ENCODE results near the gene NIPAL3.
"Not testable (repeated sequence)": the region's sequence is repeated elsewhere in the genome, so short reads cannot be mapped to it uniquely, and the experiment has no call there.

The NIPAL3 gene

DNA sequence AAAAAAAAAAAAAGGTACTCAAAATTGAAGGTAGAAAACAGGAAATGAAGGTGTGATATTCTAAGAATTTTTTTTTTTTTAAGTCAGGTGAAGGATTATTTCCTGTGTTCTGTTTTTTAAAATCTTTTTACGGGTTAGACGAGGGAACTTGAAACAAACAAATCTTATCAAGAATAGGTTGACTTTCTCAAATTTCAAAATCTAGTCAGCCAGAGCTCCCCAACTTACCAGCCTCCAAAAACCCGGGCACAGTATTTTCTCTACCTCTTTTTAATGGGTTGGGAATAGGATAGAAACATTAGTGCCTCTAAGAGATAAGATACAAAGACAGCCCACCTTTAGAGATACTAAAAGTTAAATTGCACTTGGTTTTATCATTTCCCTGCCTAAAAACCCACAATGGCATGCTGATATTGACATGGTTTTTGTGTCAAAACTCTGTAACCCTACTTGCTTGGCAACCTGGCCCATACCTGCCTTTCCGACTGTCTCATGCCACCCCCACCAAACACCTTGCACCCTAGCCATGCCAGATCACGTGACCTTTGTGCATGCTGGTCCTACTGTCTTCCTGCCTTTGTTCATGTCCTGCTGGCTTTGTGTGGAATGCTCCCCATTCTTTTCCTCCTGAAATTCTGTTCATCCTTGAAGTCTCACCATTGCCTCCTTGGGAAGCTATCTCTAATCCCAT is 91.2 kb downstream of the NIPAL3 start:
- in situ Hi-C loops (cut with HindIII; ENCODE audit: low sequenced_read_pairs), result no loop called here

GRCh38 chr1:24507405-24507804 is 91.8 kb downstream of the NIPAL3 start:
- in situ Hi-C loops (cut with HindIII; ENCODE audit: low sequenced_read_pairs), result no loop called here

GRCh38 chr1:24508911-24509310 is 93.3 kb downstream of the NIPAL3 start:
- in situ Hi-C loops (cut with HindIII; ENCODE audit: low sequenced_read_pairs), result no loop called here

GRCh38 chr1:24513706-24514105 is 98.1 kb downstream of the NIPAL3 start:
- in situ Hi-C loops (cut with HindIII; ENCODE audit: low sequenced_read_pairs), result no loop called here

DNA sequence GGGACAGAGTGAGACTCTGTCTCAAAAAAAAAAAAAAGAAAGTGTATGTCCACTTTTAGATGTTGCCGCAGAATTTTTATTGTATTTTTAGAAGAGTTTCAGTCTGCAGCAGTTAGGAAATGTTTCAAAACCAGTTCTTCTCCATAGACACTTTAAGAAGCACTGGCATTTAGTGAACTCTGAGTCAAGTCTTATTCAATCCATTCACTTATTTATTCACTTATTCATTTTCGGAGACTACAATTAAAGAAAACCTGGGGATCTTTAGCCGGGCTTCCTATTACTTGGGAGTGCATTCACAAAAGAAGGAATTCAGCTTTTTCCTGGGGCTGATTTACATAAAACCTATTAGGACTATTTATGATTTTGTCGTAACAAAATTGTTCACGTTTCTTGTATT is 99.3 kb downstream of the NIPAL3 start:
- in situ Hi-C loops (cut with HindIII; ENCODE audit: low sequenced_read_pairs), result no loop called here

DNA sequence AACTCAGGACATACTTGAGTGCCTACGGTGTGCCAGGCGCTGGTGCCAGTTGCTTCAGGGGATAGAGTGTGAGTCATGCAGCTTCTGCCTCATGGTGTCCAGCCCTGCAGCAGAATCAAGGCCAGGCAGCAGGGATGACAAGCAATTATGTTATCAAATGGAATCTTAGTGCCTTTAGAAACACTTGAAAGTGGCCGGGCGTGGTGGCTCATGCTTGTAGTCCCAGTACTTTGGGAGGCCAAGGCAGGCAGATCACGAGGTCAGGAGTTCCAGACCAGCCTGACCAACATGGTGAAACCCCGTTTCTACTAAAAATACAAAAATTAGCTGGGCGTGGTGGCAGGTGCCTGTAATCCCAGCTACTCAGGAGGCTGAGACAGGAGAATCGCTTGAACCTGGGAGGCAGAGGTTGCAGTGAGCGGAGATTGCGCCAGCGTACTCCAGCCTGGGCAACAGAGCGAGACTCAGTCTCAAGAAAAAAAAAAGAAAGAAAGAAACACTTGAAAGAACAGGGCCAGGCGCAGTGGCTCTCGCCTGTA is 100.1 kb downstream of the NIPAL3 start:
- in situ Hi-C loops (cut with HindIII; ENCODE audit: low sequenced_read_pairs), result not testable (repeated sequence)

GRCh38 chr1:24516506-24516905 is 100.9 kb downstream of the NIPAL3 start:
- in situ Hi-C loops (cut with HindIII; ENCODE audit: low sequenced_read_pairs), result no loop called here

- in situ Hi-C loops (cut with HindIII; ENCODE audit: low sequenced_read_pairs), result no loop called here
Observed at GRCh38 chr1:24517898-24518297, 102.3 kb downstream of the NIPAL3 start.

DNA sequence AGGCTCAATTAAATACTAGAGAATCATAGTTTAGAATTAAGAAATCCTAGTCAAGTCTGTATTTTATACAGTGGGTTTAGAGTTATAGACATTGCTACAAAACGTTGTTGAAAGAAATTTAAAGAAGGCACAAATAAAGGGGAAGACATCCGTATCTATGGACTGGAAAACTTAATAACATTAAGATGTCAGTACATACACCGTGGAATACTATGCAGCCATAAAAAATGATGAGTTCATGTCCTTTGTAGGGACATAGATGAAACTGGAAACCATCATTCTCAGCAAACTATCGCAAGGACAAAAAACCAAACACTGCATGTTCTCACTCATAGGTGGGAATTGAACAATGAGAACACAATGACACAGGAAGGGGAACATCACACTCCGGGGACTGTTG is 104.7 kb downstream of the NIPAL3 start:
- in situ Hi-C loops (cut with HindIII; ENCODE audit: low sequenced_read_pairs), result not testable (repeated sequence)

Data from DLD1 (cell line).